ENCODE results near the gene AGAP1.

The AGAP1 gene

DNA sequence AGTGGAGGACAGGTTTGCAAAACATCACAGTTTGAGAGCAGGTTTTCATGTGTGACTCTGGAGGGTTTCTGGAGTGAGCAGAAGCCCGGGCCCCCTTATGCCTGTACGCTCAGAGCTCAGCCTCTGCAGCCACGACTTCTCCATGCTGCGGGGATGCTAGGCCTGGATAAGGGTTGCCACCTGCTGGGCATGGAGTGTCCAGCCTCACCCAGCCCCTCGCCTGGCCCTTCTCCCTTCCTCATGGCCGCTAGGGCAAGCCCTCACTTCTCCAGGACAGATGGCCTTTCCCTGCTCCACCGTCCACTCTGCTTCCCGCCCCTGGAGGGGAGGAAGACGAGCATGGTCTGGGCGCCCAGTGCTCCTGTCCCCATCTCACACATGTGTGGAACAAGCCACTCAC lies 355.6 kb downstream of the AGAP1 start:
- DNase-seq (ENCODE audit: low read depth) = no peak
- no peak overlapping the region for H3K4me3 ChIP-seq (ENCODE audit: low read depth, low read length)
- TF ChIP-seq, protein P1, sequence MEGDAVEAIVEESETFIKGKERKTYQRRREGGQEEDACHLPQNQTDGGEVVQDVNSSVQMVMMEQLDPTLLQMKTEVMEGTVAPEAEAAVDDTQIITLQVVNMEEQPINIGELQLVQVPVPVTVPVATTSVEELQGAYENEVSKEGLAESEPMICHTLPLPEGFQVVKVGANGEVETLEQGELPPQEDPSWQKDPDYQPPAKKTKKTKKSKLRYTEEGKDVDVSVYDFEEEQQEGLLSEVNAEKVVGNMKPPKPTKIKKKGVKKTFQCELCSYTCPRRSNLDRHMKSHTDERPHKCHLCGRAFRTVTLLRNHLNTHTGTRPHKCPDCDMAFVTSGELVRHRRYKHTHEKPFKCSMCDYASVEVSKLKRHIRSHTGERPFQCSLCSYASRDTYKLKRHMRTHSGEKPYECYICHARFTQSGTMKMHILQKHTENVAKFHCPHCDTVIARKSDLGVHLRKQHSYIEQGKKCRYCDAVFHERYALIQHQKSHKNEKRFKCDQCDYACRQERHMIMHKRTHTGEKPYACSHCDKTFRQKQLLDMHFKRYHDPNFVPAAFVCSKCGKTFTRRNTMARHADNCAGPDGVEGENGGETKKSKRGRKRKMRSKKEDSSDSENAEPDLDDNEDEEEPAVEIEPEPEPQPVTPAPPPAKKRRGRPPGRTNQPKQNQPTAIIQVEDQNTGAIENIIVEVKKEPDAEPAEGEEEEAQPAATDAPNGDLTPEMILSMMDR (IDR thresholded peaks at IDR 0.05; ENCODE audit: insufficient read depth, low read depth, low read length, missing control alignments) = no peak

DNA sequence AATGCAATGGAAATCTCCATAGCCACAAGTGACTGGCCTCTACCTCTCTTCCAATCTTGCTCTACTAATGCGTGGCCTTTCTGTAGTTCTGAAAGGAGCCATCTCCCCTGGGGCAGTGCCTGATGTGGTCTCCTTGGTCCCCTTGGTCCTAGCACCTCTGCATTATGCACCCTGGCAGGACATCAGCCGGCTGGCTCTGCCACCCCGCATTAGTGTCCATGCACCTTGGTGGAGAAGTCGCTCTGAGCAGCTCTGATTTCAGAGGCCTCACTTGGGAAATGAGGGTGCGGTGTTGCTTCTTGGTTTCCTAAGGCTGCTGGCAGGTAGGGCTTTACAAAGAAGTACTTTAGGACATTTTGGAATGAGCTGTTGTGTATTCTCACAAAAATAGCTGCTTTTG lies 356.4 kb downstream of the AGAP1 start:
- no peak overlapping the region for H3K4me3 ChIP-seq (ENCODE audit: low read depth, low read length)
- TF ChIP-seq, protein P1 (IDR thresholded peaks at IDR 0.05; ENCODE audit: insufficient read depth, low read depth, low read length, missing control alignments) = no peak
- DNase-seq (ENCODE audit: low read depth) = no peak

DNA sequence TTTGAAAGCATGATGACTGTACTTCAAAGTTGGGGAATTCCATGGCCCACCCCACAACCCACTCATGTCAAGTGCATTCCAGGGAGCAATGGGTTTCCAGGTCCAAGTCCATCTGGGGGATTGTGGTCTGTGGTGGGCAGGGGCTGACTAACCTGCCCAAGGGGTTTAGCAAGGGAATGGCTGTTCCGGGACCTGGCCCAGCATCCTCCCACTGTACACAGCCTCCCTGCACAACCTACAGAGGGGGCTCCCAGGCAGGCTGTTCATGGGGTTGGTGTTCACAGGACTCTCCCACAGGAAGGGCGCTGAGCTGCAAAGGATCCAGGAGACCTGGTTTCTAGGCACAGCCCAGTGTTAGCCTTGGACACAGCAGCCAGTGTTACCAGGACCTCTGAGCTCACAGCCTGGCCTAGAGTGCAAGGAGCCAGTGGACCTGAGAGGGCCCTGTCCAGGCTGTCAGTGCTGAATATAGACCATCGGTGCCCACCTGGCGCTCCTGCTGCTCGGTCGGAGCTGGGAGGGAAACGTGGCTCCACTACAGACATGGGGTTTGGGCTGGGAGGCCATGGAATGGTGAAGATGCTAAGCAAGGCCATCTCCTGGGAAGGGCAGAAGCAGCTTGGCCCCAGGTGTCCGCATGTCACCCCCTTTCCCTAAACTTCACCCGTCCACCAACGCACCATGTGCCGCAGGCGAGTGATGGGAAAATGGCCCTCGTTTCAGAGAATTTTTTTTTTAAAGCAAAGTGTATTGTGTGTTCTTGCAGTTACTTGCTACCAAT lies 357.1 kb downstream of the AGAP1 start:
- DNase-seq (ENCODE audit: low read depth) = no peak
- H3K4me3 ChIP-seq (ENCODE audit: low read depth, low read length) = no peak overlapping the region
- TF ChIP-seq, protein P1 (IDR thresholded peaks at IDR 0.05; ENCODE audit: insufficient read depth, low read depth, low read length, missing control alignments) = no peak

DNA sequence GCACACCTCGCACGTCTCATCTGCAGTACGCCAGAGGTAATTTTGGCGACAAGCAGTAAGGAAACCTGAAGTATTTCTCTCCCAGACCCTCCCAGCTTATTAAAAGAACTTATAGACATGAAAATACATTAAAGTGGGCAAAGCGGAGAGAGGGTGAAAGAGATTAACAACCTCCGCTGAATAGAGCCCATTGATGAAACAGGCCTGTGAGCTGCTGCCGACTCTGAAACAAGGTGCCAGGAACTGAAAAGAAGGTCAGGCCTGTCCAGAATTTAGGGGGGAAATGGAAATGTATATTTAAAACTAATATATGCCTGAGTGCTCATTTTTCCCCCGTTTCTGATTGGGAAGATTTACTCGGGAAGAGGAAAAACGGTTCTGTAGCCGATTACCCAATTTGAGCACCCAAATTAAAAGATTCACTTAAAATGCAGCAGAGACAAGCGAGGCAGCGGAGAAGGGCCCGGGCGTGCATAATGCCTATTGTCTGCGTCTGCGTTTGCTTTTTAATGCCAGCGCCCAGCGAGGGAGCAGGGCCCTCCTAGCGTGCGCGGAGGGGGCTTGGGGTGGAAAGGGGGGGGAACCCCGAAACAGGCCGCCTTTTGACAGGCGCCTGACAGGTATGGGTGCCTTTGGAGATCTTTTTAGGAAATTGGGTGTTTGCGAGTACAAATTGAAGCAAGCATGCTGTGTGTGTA lies 358.1 kb downstream of the AGAP1 start:
- DNase-seq (ENCODE audit: low read depth) = no peak
- no peak overlapping the region for H3K4me3 ChIP-seq (ENCODE audit: low read depth, low read length)
- TF ChIP-seq, protein P1 (IDR thresholded peaks at IDR 0.05; ENCODE audit: insufficient read depth, low read depth, low read length, missing control alignments) = no peak

DNA sequence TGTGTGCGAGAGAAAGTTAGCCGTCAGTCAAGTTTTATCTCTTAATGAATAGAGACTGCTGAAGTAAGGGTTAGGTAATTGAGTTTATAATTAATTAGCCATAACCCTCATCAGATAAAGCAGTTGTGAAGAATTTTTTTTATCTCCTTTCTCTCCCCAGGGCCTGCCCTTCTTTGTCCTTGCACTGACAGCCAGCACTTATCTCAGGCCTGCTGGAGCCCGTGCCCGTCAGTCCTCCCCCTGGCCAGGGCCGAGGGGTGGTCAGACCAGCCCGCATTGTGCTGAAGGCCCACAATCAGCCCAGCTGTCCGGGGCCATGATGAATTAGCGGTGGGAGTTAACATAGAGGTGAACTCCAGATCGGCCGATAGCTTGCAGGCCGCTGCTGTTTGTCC lies 358.7 kb downstream of the AGAP1 start:
- TF ChIP-seq, protein P1 (IDR thresholded peaks at IDR 0.05; ENCODE audit: insufficient read depth, low read depth, low read length, missing control alignments) = no peak
- no peak overlapping the region for H3K4me3 ChIP-seq (ENCODE audit: low read depth, low read length)
- DNase-seq (ENCODE audit: low read depth) = no peak

DNA sequence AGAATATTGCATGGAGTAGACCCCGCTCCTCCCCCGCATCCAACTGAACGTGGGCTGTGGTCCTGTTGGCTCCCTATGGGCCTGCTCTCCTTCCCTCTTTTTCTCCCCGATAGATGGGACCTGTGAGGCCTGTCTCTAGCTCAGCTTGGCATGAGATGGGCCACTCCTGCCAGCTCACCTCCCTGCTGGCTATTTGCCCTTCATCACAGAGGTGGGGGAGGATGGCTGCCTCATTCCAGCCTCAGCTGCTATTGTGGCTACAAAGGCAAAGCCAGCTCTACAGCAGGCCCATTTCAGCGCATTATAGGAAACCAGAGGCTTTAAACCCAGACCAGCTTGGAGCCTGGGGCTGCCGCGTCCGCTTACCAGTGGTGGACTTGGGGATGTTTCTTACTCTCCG lies 360.4 kb downstream of the AGAP1 start:
- TF ChIP-seq, protein P1 (IDR thresholded peaks at IDR 0.05; ENCODE audit: insufficient read depth, low read depth, low read length, missing control alignments) = no peak
- H3K4me3 ChIP-seq (ENCODE audit: low read depth, low read length) = no peak overlapping the region
- no peak for DNase-seq (ENCODE audit: low read depth)

Measured in GM12865 (cell line).